LNCaP clone FGC (cell line): Measurements from ENCODE around the gene LMNA.
"Not testable (repeated sequence)": the region's sequence is repeated elsewhere in the genome, so short reads cannot be mapped to it uniquely, and the experiment has no call there.

ENCODE experiments used
- DNase-seq: peaks from one replicate; pipeline ENCODE4 v3.0.0-alpha.2; 2011; ENCODE audit warnings: low read depth
- H3K4me3 ChIP-seq: 2 replicates; pipeline ENCODE4 v1.5.1; 2011; ENCODE audit warnings: mild to moderate bottlenecking, low read depth, low read length, control low read depth
- CTCF ChIP-seq: IDR thresholded peaks from 2 replicates; pipeline ENCODE4 v1.5.1; 2012; ENCODE audit warnings: mild to moderate bottlenecking; ENCODE audit not compliant: control insufficient read depth, insufficient read depth; ENCODE audit errors: extremely low read depth

Gene LMNA

GRCh38 chr1:156117414-156118176, 3.1 kb downstream of the LMNA start:
- DNase-seq = no peak
- no peak for TF ChIP-seq CTCF
- no peak overlapping the region for H3K4me3 ChIP-seq

GRCh38 chr1:156118177-156118868, 3.8 kb downstream of the LMNA start:
- no peak overlapping the region for H3K4me3 ChIP-seq
- DNase-seq = no peak
- TF ChIP-seq CTCF = no peak

- no peak for TF ChIP-seq CTCF
- DNase-seq = no peak
Observed at GRCh38 chr1:156119503-156120209, 5.1 kb downstream of the LMNA start.

GRCh38 chr1:156120318-156120717, 5.8 kb downstream of the LMNA start:
- H3K4me3 ChIP-seq = no peak overlapping the region
- TF ChIP-seq CTCF = no peak
- no peak for DNase-seq

More at GRCh38 chr1:156119503-156120209, 5.1 kb downstream of the LMNA start:
- no peak overlapping the region for H3K4me3 ChIP-seq

- not testable (repeated sequence) for H3K4me3 ChIP-seq, DNase-seq
Observed at GRCh38 chr1:156121005-156121404, 6.5 kb downstream of the LMNA start.

GRCh38 chr1:156121457-156121856, 6.9 kb downstream of the LMNA start:
- no peak overlapping the region for H3K4me3 ChIP-seq
- DNase-seq = no peak

More at GRCh38 chr1:156121457-156121856, 6.9 kb downstream of the LMNA start:
- no peak for TF ChIP-seq CTCF
